ENCODE measurements around the gene GNG12.

DNA sequence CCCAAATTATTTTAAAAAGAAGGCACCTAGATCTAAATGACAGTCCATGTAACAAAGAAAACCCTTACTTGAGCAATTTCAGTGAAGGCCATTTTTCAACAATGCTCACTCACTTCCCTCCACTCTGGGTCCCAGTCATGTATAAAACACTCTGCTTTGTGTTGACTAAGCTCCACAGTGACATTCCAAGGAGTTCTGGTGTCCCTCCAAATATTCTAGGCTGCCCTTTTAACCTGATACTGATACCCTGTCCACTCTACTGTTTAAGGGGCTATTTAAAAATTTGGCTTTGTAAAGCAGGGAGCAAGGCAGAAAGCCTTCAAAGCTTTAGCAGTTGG lies 73.6 kb downstream of the GNG12 start:
- no peak for TF ChIP-seq EZH2 (IDR thresholded peaks at IDR 0.05; ENCODE audit: low read depth)
- TF ChIP-seq, protein P1, sequence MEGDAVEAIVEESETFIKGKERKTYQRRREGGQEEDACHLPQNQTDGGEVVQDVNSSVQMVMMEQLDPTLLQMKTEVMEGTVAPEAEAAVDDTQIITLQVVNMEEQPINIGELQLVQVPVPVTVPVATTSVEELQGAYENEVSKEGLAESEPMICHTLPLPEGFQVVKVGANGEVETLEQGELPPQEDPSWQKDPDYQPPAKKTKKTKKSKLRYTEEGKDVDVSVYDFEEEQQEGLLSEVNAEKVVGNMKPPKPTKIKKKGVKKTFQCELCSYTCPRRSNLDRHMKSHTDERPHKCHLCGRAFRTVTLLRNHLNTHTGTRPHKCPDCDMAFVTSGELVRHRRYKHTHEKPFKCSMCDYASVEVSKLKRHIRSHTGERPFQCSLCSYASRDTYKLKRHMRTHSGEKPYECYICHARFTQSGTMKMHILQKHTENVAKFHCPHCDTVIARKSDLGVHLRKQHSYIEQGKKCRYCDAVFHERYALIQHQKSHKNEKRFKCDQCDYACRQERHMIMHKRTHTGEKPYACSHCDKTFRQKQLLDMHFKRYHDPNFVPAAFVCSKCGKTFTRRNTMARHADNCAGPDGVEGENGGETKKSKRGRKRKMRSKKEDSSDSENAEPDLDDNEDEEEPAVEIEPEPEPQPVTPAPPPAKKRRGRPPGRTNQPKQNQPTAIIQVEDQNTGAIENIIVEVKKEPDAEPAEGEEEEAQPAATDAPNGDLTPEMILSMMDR (conservative IDR thresholded peaks at IDR 0.05), result no peak

All from PC-9 (cell line).